Endothelial cell of umbilical vein (primary cell): ENCODE results near the gene COL4A2.

Experiments
- CTCF ChIP-seq, 2 donors: IDR thresholded peaks; 1 replicate in 1 of 2; 2 replicates in 1 of 2; pipeline ENCODE4 v1.5.1; 2011; ENCODE audit warnings: low read length in 2 of 2, mild to moderate bottlenecking in 2 of 2, moderate library complexity in 2 of 2, control low read depth in 1 of 2, inconsistent platforms in 1 of 2, low read depth in 1 of 2; ENCODE audit not compliant: insufficient read depth in 1 of 2; ENCODE audit errors: extremely low read depth in 1 of 2
- GATA2 ChIP-seq: IDR thresholded peaks from 2 replicates; pipeline ENCODE4 v1.7.0; 2011; ENCODE audit warnings: low read depth, mild to moderate bottlenecking, moderate library complexity, mixed read lengths, low read length; ENCODE audit not compliant: insufficient read length, insufficient read depth
- POLR2A ChIP-seq: IDR thresholded peaks from 2 replicates; pipeline ENCODE4 v1.6.1; 2012; ENCODE audit warnings: low read depth, mild to moderate bottlenecking, control low read depth, low read length
- POLR2AphosphoS5 ChIP-seq: IDR thresholded peaks from 2 replicates; pipeline ENCODE4 v1.6.1; 2012; ENCODE audit warnings: low read depth, mild to moderate bottlenecking, control low read depth, low read length, moderate library complexity; ENCODE audit not compliant: insufficient read depth

DNA sequence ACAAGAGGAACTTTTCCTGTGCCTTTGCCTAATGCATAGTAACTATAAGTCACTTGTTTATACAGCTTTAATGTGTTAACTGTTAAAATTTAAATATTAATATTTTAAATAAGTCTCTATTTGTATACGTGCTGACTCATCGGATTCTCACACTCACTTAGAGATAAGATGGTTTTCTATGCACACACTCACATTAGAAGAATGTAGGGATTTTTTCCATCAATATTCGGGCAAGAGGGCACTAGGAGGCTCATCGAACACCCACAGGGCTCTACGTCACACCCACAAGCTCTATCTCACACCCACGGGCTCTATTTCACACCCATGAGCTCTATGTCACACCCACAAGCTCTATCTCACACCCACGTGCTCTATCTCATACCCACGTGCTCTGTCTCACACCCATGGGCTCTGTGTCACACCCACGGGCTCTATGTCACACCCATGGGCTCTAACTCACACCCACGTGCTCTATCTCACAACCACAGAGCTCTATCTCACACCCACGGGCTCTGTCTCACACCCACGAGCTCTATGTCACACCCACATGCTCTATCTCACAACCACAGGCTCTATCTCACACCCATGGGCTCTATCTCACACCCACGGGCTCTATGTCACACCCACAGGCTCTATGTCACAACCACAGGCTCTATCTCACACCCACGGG, 73.4 kb downstream of the COL4A2 start:
- no peak for TF ChIP-seq CTCF (IDR thresholded peaks at IDR 0.05; ENCODE audit: extremely low read depth in 1 of 2, insufficient read depth in 1 of 2, low read depth in 1 of 2, low read length in 2 of 2)
- TF ChIP-seq POLR2A = no peak
- TF ChIP-seq POLR2AphosphoS5 = no peak
- TF ChIP-seq GATA2 = no peak
